Thyroid gland (tissue), 4 donors: ENCODE data around the gene NTRK2. TPM values are rescaled to one million over a fixed set of nuclear protein-coding genes. Genes with fewer than 3 reads are reported as not detected.

ENCODE experiments used
- DNase-seq, 2 donors: peaks; one replicate each; pipeline ENCODE4 v3.0.0-alpha.2; 2019
- H3K27ac ChIP-seq, 3 donors: fragments of 200-600 bp; sonication (generic); 1 replicate in 2 of 3; 2 replicates in 1 of 3; pipeline ENCODE4 v1.5.1; 2016 to 2019; ENCODE audit warnings: mild to moderate bottlenecking in 1 of 3, moderate library complexity in 1 of 3
- H3K27me3 ChIP-seq: fragments of 200-600 bp; sonication (generic); one replicate; pipeline ENCODE4 v1.5.1; 2019
- H3K36me3 ChIP-seq, 2 donors: fragments of 200-600 bp; sonication (generic); one replicate each; pipeline ENCODE4 v1.5.1; 2016 to 2019
- H3K4me1 ChIP-seq, 2 donors: fragments of 200-600 bp; sonication (generic); one replicate each; pipeline ENCODE4 v1.5.1; 2017 to 2019
- H3K4me3 ChIP-seq, 3 donors: fragments of 200-600 bp; sonication (generic); replicated peaks in 1 of 3; 1 replicate in 2 of 3; 2 replicates in 1 of 3; pipeline ENCODE4 v1.5.1; 2016; ENCODE audit warnings: mild to moderate bottlenecking in 1 of 3
- H3K9me3 ChIP-seq: fragments of 200-600 bp; sonication (generic); one replicate; pipeline ENCODE4 v1.5.1; 2017
- CTCF ChIP-seq, 6 experiments: fragments of 200-600 bp in 3 of 6; fragments of 450-650 bp in 3 of 6; sonication (generic) in 3 of 6; IDR thresholded peaks; one replicate each; pipeline ENCODE4 v1.5.1; 2016 to 2019; ENCODE audit warnings: antibody characterized with exemption in 6 of 6, mild to moderate bottlenecking in 2 of 6, inconsistent platforms in 1 of 6, moderate library complexity in 1 of 6
- POLR2A ChIP-seq, 2 donors: fragments of 450-650 bp; IDR thresholded peaks; one replicate each; pipeline ENCODE4 v1.6.1; 2017; ENCODE audit warnings: antibody characterized with exemption in 2 of 2, mild to moderate bottlenecking in 2 of 2, moderate library complexity in 1 of 2
- WGBS, 2 donors: methylation state at CpG; one replicate each; pipeline ENCODE4 v1.1.5; 2017; 5-methylcytosine and 5-hydroxymethylcytosine counted together
- intact Hi-C: fragments of 100-400 bp; cut with DNase I; formaldehyde crosslinking; loops from one replicate; pipeline ENCODE4 v1.15.1; 2023
- total RNA-seq, 4 donors: library from RNA; depleted of rRNA; stranded (reverse); fragments of >200 nt; gene quantifications; one replicate each; pipeline ENCODE4 v1.2.3, GENCODE V29; 2016

Gene NTRK2
- total RNA-seq, 4 donors from 2014 or later = 92.0 to 186 (median 142) TPM

- H3K9me3 ChIP-seq = no peaks in the 10 kb centered on the region
- 74 to 76% methylated on average over 3 of the region's 3 CpGs for WGBS, 2 donors
These were observed 143.3 kb downstream of the NTRK2 start for GRCh38 chr9:84812847-84813246.

GRCh38 chr9:84815554-84815953 lies 146.0 kb downstream of the NTRK2 start:
- 95% methylated on average over 1 of the region's 1 CpG for WGBS, 2 donors
- no peaks in the 10 kb centered on the region for H3K36me3 ChIP-seq
- no peak for TF ChIP-seq CTCF (IDR thresholded peaks at IDR 0.05)
- TF ChIP-seq POLR2A (IDR thresholded peaks at IDR 0.05) = no peak

More at GRCh38 chr9:84812847-84813246, 143.3 kb downstream of the NTRK2 start:
- no peak overlapping the region for H3K4me3 ChIP-seq
- H3K4me1 ChIP-seq = peaks cover 0 to 10% of the 10 kb centered on the region in 2 donors
- intact Hi-C loops = no loop called here
- H3K27me3 ChIP-seq = no peaks in the 10 kb centered on the region
- DNase-seq = no peak
- TF ChIP-seq POLR2A (IDR thresholded peaks at IDR 0.05) = no peak
- no peak for TF ChIP-seq CTCF (IDR thresholded peaks at IDR 0.05)
- no peak overlapping the region for H3K27ac ChIP-seq
- H3K36me3 ChIP-seq = no peaks in the 10 kb centered on the region

GRCh38 chr9:84817038-84817437 lies 147.5 kb downstream of the NTRK2 start:
- Histone ChIP-seq H3K27me3 (no peaks in the 10 kb centered on the region), H3K9me3 (no peaks in the 10 kb centered on the region), H3K36me3 (no peaks in the 10 kb centered on the region), H3K4me3 (no peak overlapping the region), H3K4me1 (peaks cover under 1 to 7% of the 10 kb centered on the region in 2 donors), H3K27ac (no peak overlapping the region)
- intact Hi-C loops = no loop called here
- 90 to 98% methylated on average over 6 of the region's 6 CpGs for WGBS, 2 donors
- DNase-seq = no peak
- TF ChIP-seq POLR2A (IDR thresholded peaks at IDR 0.05) = no peak
- TF ChIP-seq CTCF (IDR thresholded peaks at IDR 0.05) = no peak

More at GRCh38 chr9:84815554-84815953, 146.0 kb downstream of the NTRK2 start:
- Histone ChIP-seq H3K4me1 (peaks cover 0 to 5% of the 10 kb centered on the region in 2 donors), H3K27ac (no peak overlapping the region), H3K9me3 (no peaks in the 10 kb centered on the region), H3K4me3 (no peak overlapping the region), H3K27me3 (no peaks in the 10 kb centered on the region)
- no peak for DNase-seq
- intact Hi-C loops = no loop called here

- Histone ChIP-seq H3K27me3 (no peaks in the 10 kb centered on the region), H3K36me3 (no peaks in the 10 kb centered on the region), H3K4me3 (no peak overlapping the region), H3K27ac (no peak overlapping the region), H3K9me3 (no peaks in the 10 kb centered on the region), H3K4me1 (peaks cover 13 to 22% of the 10 kb centered on the region in 2 donors)
- intact Hi-C loops = no loop called here
- DNase-seq = no peak
- TF ChIP-seq CTCF (IDR thresholded peaks at IDR 0.05) = no peak
- 69 to 75% methylated on average over 9 of the region's 9 CpGs for WGBS, 2 donors
These were observed 149.3 kb downstream of the NTRK2 start for GRCh38 chr9:84818791-84819190.

GRCh38 chr9:84819491-84819991 lies 150.0 kb downstream of the NTRK2 start:
- DNase-seq = no peak
- Histone ChIP-seq H3K27ac (no peak overlapping the region), H3K9me3 (no peaks in the 10 kb centered on the region), H3K36me3 (no peaks in the 10 kb centered on the region), H3K4me3 (no peak overlapping the region), H3K27me3 (no peaks in the 10 kb centered on the region), H3K4me1 (peaks cover 13 to 25% of the 10 kb centered on the region in 2 donors)
- 84 to 87% methylated on average over 8 of the region's 8 CpGs for WGBS, 2 donors
- TF ChIP-seq POLR2A (IDR thresholded peaks at IDR 0.05) = no peak
- TF ChIP-seq CTCF (IDR thresholded peaks at IDR 0.05) = no peak
- intact Hi-C loops = no loop called here
